Vagina (tissue), 2 donors: ENCODE measurements around the gene THEM4. TPM values are rescaled to one million over a fixed set of nuclear protein-coding genes. Genes with fewer than 3 reads are reported as not detected.

Source experiments
- DNase-seq, 2 donors: peaks; one replicate each; pipeline ENCODE4 v3.0.0-alpha.2; 2017; ENCODE audit errors: extremely low spot score in 2 of 2
- H3K27ac ChIP-seq: fragments of 200-600 bp; sonication (generic); one replicate; pipeline ENCODE4 v1.5.1; 2019
- H3K27me3 ChIP-seq: fragments of 200-600 bp; sonication (generic); one replicate; pipeline ENCODE4 v1.5.1; 2019
- H3K36me3 ChIP-seq, 2 donors: fragments of 200-600 bp; sonication (generic); one replicate each; pipeline ENCODE4 v1.5.1; 2017 to 2019
- H3K4me1 ChIP-seq: fragments of 200-600 bp; sonication (generic); one replicate; pipeline ENCODE4 v1.5.1; 2019
- H3K4me3 ChIP-seq, 2 donors: fragments of 200-600 bp; sonication (generic); 1 replicate in 1 of 2; 2 replicates in 1 of 2; pipeline ENCODE4 v1.5.1; 2016 to 2019
- H3K9me3 ChIP-seq: fragments of 200-600 bp; sonication (generic); one replicate; pipeline ENCODE4 v1.5.1; 2019
- CTCF ChIP-seq, 3 experiments: fragments of 450-650 bp in 2 of 3; fragments of 200-600 bp in 1 of 3; sonication (generic) in 1 of 3; IDR thresholded peaks; one replicate each; pipeline ENCODE4 v1.5.1; 2017 to 2019; ENCODE audit warnings: antibody characterized with exemption in 3 of 3, mild to moderate bottlenecking in 2 of 3, moderate library complexity in 2 of 3
- POLR2A ChIP-seq, 2 donors: fragments of 450-650 bp; IDR thresholded peaks; one replicate each; pipeline ENCODE4 v1.6.1; 2017; ENCODE audit warnings: antibody characterized with exemption in 2 of 2, mild to moderate bottlenecking in 2 of 2, moderate library complexity in 2 of 2
- POLR2AphosphoS5 ChIP-seq, 2 donors: sonication (generic); formaldehyde crosslinking; IDR thresholded peaks; one replicate each; pipeline ENCODE4 v1.9.0; 2017; ENCODE audit warnings: antibody characterized with exemption in 2 of 2, mild to moderate bottlenecking in 2 of 2, low read depth in 1 of 2; ENCODE audit not compliant: insufficient read depth in 1 of 2
- intact Hi-C: fragments of 100-400 bp; cut with DNase I; formaldehyde crosslinking; loops from one replicate; pipeline ENCODE4 v1.15.1; 2023
- total RNA-seq: library from RNA; depleted of rRNA; stranded (reverse); fragments of >200 nt; gene quantifications from one replicate; pipeline ENCODE4 v1.2.3, GENCODE V29; 2016

Gene THEM4
- total RNA-seq, 1 donor from 2014 or later, result 26.8 TPM

DNA sequence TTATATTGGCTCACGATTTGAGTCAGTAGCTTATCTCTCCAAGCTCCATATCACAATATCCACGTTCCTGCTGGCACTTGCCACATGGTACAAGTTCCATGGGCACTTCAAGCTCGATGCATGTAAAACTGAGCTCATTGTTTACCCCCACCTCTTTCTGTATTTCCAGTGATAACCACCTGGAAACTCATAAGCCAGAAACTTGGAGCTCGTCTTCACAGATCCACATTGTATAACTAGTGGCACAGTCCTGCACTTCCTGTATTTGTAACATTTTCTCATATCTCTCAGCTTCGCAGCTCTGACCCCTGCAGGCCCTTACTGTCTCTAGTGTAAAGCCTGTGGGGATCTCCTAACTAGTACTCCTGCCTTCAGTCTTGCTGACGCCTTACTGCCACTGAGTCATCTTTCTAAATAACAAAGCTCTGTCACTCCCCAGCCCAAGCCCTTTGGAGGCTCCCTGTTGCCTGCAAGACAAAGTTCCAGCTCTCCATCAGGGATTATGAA lies 63.2 kb downstream of the THEM4 start:
- no peak for TF ChIP-seq CTCF (IDR thresholded peaks at IDR 0.05)
- TF ChIP-seq POLR2AphosphoS5 (IDR thresholded peaks at IDR 0.05; ENCODE audit: insufficient read depth in 1 of 2, low read depth in 1 of 2), result no peak
- no peak for TF ChIP-seq POLR2A (IDR thresholded peaks at IDR 0.05)
- H3K27ac ChIP-seq, result no peak overlapping the region
- H3K4me1 ChIP-seq, result no peaks in the 10 kb centered on the region
- DNase-seq, result no peak
- intact Hi-C loops, result no loop called here
- H3K4me3 ChIP-seq, result no peak overlapping the region
- no peaks in the 10 kb centered on the region for H3K36me3 ChIP-seq
- H3K27me3 ChIP-seq, result no peaks in the 10 kb centered on the region
- H3K9me3 ChIP-seq, result no peaks in the 10 kb centered on the region

- no peak for DNase-seq
- intact Hi-C loops, result no loop called here
- TF ChIP-seq POLR2AphosphoS5 (IDR thresholded peaks at IDR 0.05; ENCODE audit: insufficient read depth in 1 of 2, low read depth in 1 of 2) (no peak), CTCF (IDR thresholded peaks at IDR 0.05) (no peak), POLR2A (IDR thresholded peaks at IDR 0.05) (no peak)
- no peaks in the 10 kb centered on the region for H3K9me3 ChIP-seq
- H3K4me1 ChIP-seq, result peaks cover 21% of the 10 kb centered on the region
- H3K36me3 ChIP-seq, result no peaks in the 10 kb centered on the region
- H3K27ac ChIP-seq, result no peak overlapping the region
- no peaks in the 10 kb centered on the region for H3K27me3 ChIP-seq
- no peak overlapping the region for H3K4me3 ChIP-seq
Measured at GRCh38 chr1:151843398-151843797, 65.9 kb downstream of the THEM4 start.

DNA sequence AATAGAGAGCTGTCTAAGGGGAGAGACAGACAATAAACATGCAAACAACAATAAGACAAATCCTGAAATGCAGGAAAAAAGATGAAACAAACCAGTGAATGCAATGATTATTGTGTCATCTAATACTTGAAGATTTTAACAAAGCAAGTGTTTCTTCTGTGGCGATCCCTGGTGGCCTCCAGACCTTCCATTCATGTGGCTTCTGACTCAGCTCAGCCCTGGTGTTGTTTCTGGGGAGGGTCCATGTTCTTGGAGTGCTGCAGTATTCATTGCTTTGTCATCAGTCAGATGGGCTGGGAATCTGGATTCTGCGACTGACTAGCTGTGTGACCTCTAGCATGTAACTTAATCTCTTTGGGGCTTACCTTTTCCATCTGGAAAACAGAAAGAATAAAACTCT lies 68.2 kb downstream of the THEM4 start:
- no peaks in the 10 kb centered on the region for H3K9me3 ChIP-seq
- no peaks in the 10 kb centered on the region for H3K36me3 ChIP-seq
- H3K27me3 ChIP-seq, result no peaks in the 10 kb centered on the region
- no peak overlapping the region for H3K4me3 ChIP-seq
- H3K27ac ChIP-seq, result no peak overlapping the region
- peaks cover 26% of the 10 kb centered on the region for H3K4me1 ChIP-seq
- intact Hi-C loops, result no loop called here
- TF ChIP-seq POLR2A (IDR thresholded peaks at IDR 0.05), result no peak
- no peak for TF ChIP-seq CTCF (IDR thresholded peaks at IDR 0.05)
- no peak for TF ChIP-seq POLR2AphosphoS5 (IDR thresholded peaks at IDR 0.05; ENCODE audit: insufficient read depth in 1 of 2, low read depth in 1 of 2)
- no peak for DNase-seq

DNA sequence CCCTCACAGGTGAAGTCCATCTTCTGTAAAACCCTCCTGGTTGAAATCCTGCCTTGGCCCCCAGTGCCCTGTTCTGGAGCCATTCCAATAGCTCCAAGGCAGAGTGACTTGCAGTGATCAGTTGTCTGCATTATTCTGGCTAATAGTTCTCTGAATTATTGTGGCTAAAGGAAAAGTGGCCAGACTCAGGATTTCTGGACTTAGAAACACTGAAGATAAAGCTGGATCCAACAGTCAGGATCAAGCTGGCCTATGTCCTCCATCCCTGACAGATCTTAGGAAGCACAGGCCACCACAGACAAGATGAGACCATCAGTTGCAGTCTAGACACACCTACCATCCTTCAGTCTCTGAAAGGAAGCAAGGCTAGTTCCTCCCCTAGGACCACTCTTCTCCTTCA lies 68.9 kb downstream of the THEM4 start:
- intact Hi-C loops, result no loop called here
- Histone ChIP-seq H3K27ac (peak overlapping the region; percentile 39), H3K36me3 (no peaks in the 10 kb centered on the region), H3K27me3 (no peaks in the 10 kb centered on the region), H3K9me3 (no peaks in the 10 kb centered on the region), H3K4me1 (peaks cover 26% of the 10 kb centered on the region), H3K4me3 (peak overlapping the region; percentile 34 to 44)
- DNase-seq, result no peak
- no peak for TF ChIP-seq CTCF (IDR thresholded peaks at IDR 0.05)
- TF ChIP-seq POLR2AphosphoS5 (IDR thresholded peaks at IDR 0.05; ENCODE audit: insufficient read depth in 1 of 2, low read depth in 1 of 2), result no peak
- no peak for TF ChIP-seq POLR2A (IDR thresholded peaks at IDR 0.05)

- intact Hi-C loops, result no loop called here
- TF ChIP-seq POLR2AphosphoS5 (IDR thresholded peaks at IDR 0.05; ENCODE audit: insufficient read depth in 1 of 2, low read depth in 1 of 2) (peak in 1 of 2 donors; percentile 65), CTCF (IDR thresholded peaks at IDR 0.05) (no peak)
- H3K36me3 ChIP-seq, result no peaks in the 10 kb centered on the region
- DNase-seq, result no peak
- H3K9me3 ChIP-seq, result no peaks in the 10 kb centered on the region
- no peaks in the 10 kb centered on the region for H3K27me3 ChIP-seq
- peaks cover 26% of the 10 kb centered on the region for H3K4me1 ChIP-seq
- H3K27ac ChIP-seq, result peak within 1 kb of the TSS; percentile 39
- peak within 1 kb of the TSS; percentile 34 to 51 for H3K4me3 ChIP-seq
Measured at GRCh38 chr1:151839457-151840403, 69.6 kb downstream of the THEM4 start, which contains the start of gene C2CD4D. Gene C2CD4D (minus strand): TSS chr1:151839820. CDS start chr1:151838989, 831 bp downstream.
